Measurements from ENCODE around the gene GRB10.

Gene GRB10

DNA sequence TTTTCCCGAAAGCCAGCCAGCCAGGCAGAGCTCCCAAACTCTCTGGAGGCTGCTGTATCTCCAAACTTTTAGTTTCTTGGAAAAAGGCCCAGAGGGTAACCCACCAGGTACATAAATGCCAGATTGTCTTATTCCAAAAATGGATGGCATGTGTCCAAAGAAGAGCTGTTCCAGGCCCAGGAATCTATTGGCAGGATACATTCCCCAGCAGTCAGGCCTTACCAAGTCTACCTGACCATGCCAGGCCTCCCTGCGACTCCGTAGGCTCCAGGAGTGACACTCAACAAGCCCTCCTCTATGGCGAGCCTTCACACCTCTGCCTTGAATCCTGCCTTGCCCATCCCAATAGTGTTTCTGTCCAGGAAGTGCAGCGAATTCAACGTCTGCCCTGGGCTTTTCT lies 95.6 kb downstream of the GRB10 start:
- no peak for TF ChIP-seq ZFP30 (CRISPR knock-in tag; IDR thresholded peaks at IDR 0.05)
- no peak for ATAC-seq

DNA sequence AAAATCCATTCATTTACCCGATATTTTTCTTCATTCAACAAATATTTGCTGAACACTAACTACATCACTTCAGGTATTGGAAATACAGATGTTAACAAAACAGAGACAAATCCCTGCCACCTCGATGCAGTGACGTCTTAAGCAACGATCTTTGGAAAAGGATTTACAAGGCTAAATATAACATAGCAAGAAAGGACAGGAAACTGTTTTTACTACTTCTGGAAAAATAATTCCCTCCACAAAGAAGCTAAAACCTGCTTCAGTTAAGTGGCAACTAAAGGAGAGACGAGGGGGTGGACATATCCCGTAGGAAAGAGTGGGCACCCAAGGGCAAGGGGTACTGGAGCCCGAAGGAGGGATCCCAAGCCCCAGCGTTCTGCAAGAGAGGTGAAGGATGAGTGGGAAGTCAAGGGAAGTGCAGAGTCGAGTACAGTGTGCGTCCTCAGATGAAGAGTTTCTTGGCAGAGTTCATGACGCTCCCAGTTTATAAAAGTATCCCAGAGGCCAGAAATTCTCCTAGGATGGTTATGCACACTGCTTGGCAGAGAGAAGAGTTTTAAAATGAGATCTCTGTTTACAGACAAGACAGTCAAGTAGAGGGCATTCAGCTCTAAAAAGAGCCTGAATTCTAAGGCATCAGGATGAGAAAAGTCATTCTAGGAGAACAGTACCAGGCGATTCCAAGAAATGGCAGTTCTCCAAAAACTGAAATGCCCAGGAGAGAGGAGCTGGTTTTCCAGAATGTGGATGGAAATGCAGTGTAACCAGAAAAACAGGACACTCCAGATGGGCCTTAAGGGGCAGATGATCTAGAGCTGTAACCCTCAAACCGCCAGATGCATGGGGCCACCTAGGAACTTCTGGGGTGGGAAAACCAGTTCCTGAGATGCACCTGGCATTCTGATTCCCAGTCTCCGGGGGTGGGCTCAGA lies 97.3 kb downstream of the GRB10 start:
- TF ChIP-seq GLIS3 (CRISPR knock-in tag; IDR thresholded peaks at IDR 0.05): no peak
- no peak for TF ChIP-seq RARB (CRISPR knock-in tag; IDR thresholded peaks at IDR 0.05)
- no peak for TF ChIP-seq OSR1 (CRISPR knock-in tag; IDR thresholded peaks at IDR 0.05)
- TF ChIP-seq, protein P1, sequence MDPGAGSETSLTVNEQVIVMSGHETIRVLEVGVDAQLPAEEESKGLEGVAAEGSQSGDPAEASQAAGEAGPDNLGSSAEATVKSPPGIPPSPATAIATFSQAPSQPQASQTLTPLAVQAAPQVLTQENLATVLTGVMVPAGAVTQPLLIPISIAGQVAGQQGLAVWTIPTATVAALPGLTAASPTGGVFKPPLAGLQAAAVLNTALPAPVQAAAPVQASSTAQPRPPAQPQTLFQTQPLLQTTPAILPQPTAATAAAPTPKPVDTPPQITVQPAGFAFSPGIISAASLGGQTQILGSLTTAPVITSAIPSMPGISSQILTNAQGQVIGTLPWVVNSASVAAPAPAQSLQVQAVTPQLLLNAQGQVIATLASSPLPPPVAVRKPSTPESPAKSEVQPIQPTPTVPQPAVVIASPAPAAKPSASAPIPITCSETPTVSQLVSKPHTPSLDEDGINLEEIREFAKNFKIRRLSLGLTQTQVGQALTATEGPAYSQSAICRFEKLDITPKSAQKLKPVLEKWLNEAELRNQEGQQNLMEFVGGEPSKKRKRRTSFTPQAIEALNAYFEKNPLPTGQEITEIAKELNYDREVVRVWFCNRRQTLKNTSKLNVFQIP (CRISPR knock-in tag; IDR thresholded peaks at IDR 0.05; ENCODE audit: borderline replicate concordance, low read depth): no peak
- TF ChIP-seq, protein P2, sequence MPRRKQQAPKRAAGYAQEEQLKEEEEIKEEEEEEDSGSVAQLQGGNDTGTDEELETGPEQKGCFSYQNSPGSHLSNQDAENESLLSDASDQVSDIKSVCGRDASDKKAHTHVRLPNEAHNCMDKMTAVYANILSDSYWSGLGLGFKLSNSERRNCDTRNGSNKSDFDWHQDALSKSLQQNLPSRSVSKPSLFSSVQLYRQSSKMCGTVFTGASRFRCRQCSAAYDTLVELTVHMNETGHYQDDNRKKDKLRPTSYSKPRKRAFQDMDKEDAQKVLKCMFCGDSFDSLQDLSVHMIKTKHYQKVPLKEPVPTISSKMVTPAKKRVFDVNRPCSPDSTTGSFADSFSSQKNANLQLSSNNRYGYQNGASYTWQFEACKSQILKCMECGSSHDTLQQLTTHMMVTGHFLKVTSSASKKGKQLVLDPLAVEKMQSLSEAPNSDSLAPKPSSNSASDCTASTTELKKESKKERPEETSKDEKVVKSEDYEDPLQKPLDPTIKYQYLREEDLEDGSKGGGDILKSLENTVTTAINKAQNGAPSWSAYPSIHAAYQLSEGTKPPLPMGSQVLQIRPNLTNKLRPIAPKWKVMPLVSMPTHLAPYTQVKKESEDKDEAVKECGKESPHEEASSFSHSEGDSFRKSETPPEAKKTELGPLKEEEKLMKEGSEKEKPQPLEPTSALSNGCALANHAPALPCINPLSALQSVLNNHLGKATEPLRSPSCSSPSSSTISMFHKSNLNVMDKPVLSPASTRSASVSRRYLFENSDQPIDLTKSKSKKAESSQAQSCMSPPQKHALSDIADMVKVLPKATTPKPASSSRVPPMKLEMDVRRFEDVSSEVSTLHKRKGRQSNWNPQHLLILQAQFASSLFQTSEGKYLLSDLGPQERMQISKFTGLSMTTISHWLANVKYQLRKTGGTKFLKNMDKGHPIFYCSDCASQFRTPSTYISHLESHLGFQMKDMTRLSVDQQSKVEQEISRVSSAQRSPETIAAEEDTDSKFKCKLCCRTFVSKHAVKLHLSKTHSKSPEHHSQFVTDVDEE (CRISPR knock-in tag; IDR thresholded peaks at IDR 0.05): no peak
- no peak for TF ChIP-seq TOX (CRISPR knock-in tag; IDR thresholded peaks at IDR 0.05; ENCODE audit: borderline replicate concordance)
- TF ChIP-seq, protein P3, sequence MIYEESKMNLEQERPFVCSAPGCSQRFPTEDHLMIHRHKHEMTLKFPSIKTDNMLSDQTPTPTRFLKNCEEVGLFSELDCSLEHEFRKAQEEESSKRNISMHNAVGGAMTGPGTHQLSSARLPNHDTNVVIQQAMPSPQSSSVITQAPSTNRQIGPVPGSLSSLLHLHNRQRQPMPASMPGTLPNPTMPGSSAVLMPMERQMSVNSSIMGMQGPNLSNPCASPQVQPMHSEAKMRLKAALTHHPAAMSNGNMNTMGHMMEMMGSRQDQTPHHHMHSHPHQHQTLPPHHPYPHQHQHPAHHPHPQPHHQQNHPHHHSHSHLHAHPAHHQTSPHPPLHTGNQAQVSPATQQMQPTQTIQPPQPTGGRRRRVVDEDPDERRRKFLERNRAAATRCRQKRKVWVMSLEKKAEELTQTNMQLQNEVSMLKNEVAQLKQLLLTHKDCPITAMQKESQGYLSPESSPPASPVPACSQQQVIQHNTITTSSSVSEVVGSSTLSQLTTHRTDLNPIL (CRISPR knock-in tag; IDR thresholded peaks at IDR 0.05; ENCODE audit: low read depth): no peak
- no peak for TF ChIP-seq BACH2 (CRISPR knock-in tag; IDR thresholded peaks at IDR 0.05; ENCODE audit: borderline replicate concordance)
- TF ChIP-seq ZFP3 (CRISPR knock-in tag; IDR thresholded peaks at IDR 0.05): no peak
- TF ChIP-seq ZFP30 (CRISPR knock-in tag; IDR thresholded peaks at IDR 0.05): no peak
- no peak for TF ChIP-seq SNAI2 (CRISPR knock-in tag; IDR thresholded peaks at IDR 0.05)
- ATAC-seq: no peak

DNA sequence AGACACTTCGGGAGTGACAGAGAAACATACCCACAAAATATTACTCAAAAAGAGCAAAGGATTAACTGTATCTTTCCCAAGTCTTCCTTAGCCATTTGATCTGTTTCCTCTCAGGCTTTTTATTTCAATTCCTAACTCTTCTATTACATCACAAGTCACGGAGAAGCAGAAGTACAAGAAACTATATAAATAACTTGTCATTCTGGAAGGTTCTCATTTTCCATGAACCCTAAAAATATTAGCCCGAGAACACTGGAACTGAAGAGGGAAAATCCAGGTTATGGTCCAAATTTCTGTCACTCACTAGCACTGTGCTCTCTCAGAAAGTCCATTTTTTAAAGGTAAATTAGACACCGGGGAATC lies 98.0 kb downstream of the GRB10 start:
- no peak for TF ChIP-seq TOX (CRISPR knock-in tag; IDR thresholded peaks at IDR 0.05; ENCODE audit: borderline replicate concordance)
- no peak for TF ChIP-seq BACH2 (CRISPR knock-in tag; IDR thresholded peaks at IDR 0.05; ENCODE audit: borderline replicate concordance)
- TF ChIP-seq TCF4 (CRISPR knock-in tag; IDR thresholded peaks at IDR 0.05; ENCODE audit: borderline replicate concordance): no peak
- TF ChIP-seq ZNF70 (CRISPR knock-in tag; IDR thresholded peaks at IDR 0.05): no peak
- TF ChIP-seq CSDC2 (CRISPR knock-in tag; IDR thresholded peaks at IDR 0.05): no peak
- no peak for TF ChIP-seq ISL1 (CRISPR knock-in tag; IDR thresholded peaks at IDR 0.05)
- TF ChIP-seq SNAI2 (CRISPR knock-in tag; IDR thresholded peaks at IDR 0.05): no peak
- TF ChIP-seq ESRRG (CRISPR knock-in tag; IDR thresholded peaks at IDR 0.05): no peak
- no peak for TF ChIP-seq ZFP30 (CRISPR knock-in tag; IDR thresholded peaks at IDR 0.05)
- TF ChIP-seq RARB (CRISPR knock-in tag; IDR thresholded peaks at IDR 0.05): no peak
- TF ChIP-seq ZFP3 (CRISPR knock-in tag; IDR thresholded peaks at IDR 0.05): no peak
- TF ChIP-seq, protein P4, sequence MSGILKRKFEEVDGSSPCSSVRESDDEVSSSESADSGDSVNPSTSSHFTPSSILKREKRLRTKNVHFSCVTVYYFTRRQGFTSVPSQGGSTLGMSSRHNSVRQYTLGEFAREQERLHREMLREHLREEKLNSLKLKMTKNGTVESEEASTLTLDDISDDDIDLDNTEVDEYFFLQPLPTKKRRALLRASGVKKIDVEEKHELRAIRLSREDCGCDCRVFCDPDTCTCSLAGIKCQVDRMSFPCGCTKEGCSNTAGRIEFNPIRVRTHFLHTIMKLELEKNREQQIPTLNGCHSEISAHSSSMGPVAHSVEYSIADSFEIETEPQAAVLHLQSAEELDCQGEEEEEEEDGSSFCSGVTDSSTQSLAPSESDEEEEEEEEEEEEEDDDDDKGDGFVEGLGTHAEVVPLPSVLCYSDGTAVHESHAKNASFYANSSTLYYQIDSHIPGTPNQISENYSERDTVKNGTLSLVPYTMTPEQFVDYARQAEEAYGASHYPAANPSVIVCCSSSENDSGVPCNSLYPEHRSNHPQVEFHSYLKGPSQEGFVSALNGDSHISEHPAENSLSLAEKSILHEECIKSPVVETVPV (CRISPR knock-in tag; IDR thresholded peaks at IDR 0.05): no peak
- TF ChIP-seq GLIS3 (CRISPR knock-in tag; IDR thresholded peaks at IDR 0.05): no peak
- TF ChIP-seq, protein P5, sequence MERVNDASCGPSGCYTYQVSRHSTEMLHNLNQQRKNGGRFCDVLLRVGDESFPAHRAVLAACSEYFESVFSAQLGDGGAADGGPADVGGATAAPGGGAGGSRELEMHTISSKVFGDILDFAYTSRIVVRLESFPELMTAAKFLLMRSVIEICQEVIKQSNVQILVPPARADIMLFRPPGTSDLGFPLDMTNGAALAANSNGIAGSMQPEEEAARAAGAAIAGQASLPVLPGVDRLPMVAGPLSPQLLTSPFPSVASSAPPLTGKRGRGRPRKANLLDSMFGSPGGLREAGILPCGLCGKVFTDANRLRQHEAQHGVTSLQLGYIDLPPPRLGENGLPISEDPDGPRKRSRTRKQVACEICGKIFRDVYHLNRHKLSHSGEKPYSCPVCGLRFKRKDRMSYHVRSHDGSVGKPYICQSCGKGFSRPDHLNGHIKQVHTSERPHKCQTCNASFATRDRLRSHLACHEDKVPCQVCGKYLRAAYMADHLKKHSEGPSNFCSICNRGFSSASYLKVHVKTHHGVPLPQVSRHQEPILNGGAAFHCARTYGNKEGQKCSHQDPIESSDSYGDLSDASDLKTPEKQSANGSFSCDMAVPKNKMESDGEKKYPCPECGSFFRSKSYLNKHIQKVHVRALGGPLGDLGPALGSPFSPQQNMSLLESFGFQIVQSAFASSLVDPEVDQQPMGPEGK (CRISPR knock-in tag; IDR thresholded peaks at IDR 0.05; ENCODE audit: borderline replicate concordance): no peak
- no peak for TF ChIP-seq OSR1 (CRISPR knock-in tag; IDR thresholded peaks at IDR 0.05)
- TF ChIP-seq, protein P1 (CRISPR knock-in tag; IDR thresholded peaks at IDR 0.05; ENCODE audit: borderline replicate concordance, low read depth): no peak
- TF ChIP-seq ZNF565 (CRISPR knock-in tag; conservative IDR thresholded peaks at IDR 0.05; ENCODE audit: low read depth): no peak
- ATAC-seq: no peak
